H1 (cell line): Measurements from ENCODE around the gene EDC3. TPM values are rescaled to one million over a fixed set of nuclear protein-coding genes. Genes with fewer than 3 reads are reported as not detected.

Experiments used
- CTCF ChIA-PET: fragments of 300-600 bp; sonication (Branson Sonifier 250); formaldehyde crosslinking; loops from one replicate; lab custom pipeline; 2021; ENCODE audit not compliant: partially characterized antibody; lab: Charles Lee
- POLR2A ChIA-PET: fragments of 300-600 bp; sonication (Branson Sonifier 250); formaldehyde crosslinking; loops from one replicate; lab custom pipeline; 2021; ENCODE audit warnings: inconsistent platforms; ENCODE audit not compliant: partially characterized antibody; lab: Charles Lee
- DNase-seq, 2 experiments: peaks; one replicate each; pipeline versions ENCODE4 v3.0.0 to v3.0.0-alpha.2; 2010 to 2022; ENCODE audit warnings: low spot score in 2 of 2, low read depth in 1 of 2, mixed read lengths in 1 of 2
- FAIRE-seq: peaks from 2 replicates; lab custom pipeline; 2011; peaks lifted over from hg19 to GRCh38; lab: Jason Lieb, UNC
- H2AFZ ChIP-seq: 2 replicates; pipeline ENCODE4 v1.8.1; 2012; ENCODE audit warnings: low read length, inconsistent platforms
- H2AK5ac ChIP-seq: 2 replicates; pipeline ENCODE4 v1.6.1; 2013; ENCODE audit warnings: low read depth, low read length
- H2BK120ac ChIP-seq: replicated peaks from 2 replicates; pipeline ENCODE3; 2013; ENCODE audit warnings: low read depth, low read length, inconsistent platforms
- H2BK12ac ChIP-seq: 2 replicates; pipeline ENCODE4 v1.6.1; 2013; ENCODE audit warnings: low read depth, low read length
- H2BK15ac ChIP-seq: 2 replicates; pipeline ENCODE4 v1.6.1; 2013; ENCODE audit warnings: low read length
- H2BK20ac ChIP-seq: 2 replicates; pipeline ENCODE4 v1.6.1; 2013; ENCODE audit warnings: low read length
- H2BK5ac ChIP-seq: 2 replicates; pipeline ENCODE4 v1.6.1; 2013; ENCODE audit warnings: low read depth, low read length
- H3K14ac ChIP-seq: 2 replicates; pipeline ENCODE4 v1.6.1; 2013; ENCODE audit warnings: inconsistent platforms; ENCODE audit not compliant: insufficient read length
- H3K18ac ChIP-seq: 2 replicates; pipeline ENCODE4 v1.6.1; 2013; ENCODE audit warnings: low read length; ENCODE audit errors: extremely low read depth
- H3K23ac ChIP-seq: 2 replicates; pipeline ENCODE4 v1.6.1; 2013; ENCODE audit warnings: inconsistent platforms; ENCODE audit not compliant: insufficient read length
- H3K23me2 ChIP-seq: 2 replicates; pipeline ENCODE4 v1.6.1; 2013; ENCODE audit warnings: low read depth, low read length
- H3K27ac ChIP-seq: 2 replicates; pipeline ENCODE4 v1.6.1; 2011; ENCODE audit warnings: low read depth, low read length, inconsistent platforms
- H3K27me3 ChIP-seq, 4 experiments: replicated peaks in 1 of 4; 1 replicate in 1 of 4; 2 replicates in 3 of 4; pipeline versions ENCODE4 v1.6.1 to v1.8.1; 2011 to 2013; ENCODE audit warnings: low read length in 3 of 4, mild to moderate bottlenecking in 3 of 4, inconsistent platforms in 2 of 4, mixed read lengths in 2 of 4, moderate library complexity in 1 of 4; ENCODE audit not compliant: control insufficient read depth in 3 of 4, insufficient read depth in 3 of 4; ENCODE audit errors: extremely low read depth in 1 of 4
- H3K36me3 ChIP-seq, 4 experiments: 2 replicates each; pipeline versions ENCODE4 v1.6.1 to v1.8.1; 2011 to 2013; ENCODE audit warnings: mild to moderate bottlenecking in 4 of 4, low read length in 3 of 4, moderate library complexity in 2 of 4, control low read depth in 1 of 4, inconsistent platforms in 1 of 4; ENCODE audit not compliant: insufficient read depth in 4 of 4, control insufficient read depth in 2 of 4
- H3K4ac ChIP-seq: replicated peaks from 2 replicates; pipeline ENCODE3; 2013; ENCODE audit warnings: low read length, low read depth, mixed read lengths, inconsistent platforms; ENCODE audit not compliant: insufficient read length
- H3K4me1 ChIP-seq, 4 experiments: replicated peaks in 1 of 4; 1 replicate in 1 of 4; 2 replicates in 3 of 4; pipeline versions ENCODE4 v1.6.1 to v1.8.1; 2011 to 2013; ENCODE audit warnings: low read length in 3 of 4, inconsistent platforms in 2 of 4, mixed read lengths in 1 of 4; ENCODE audit not compliant: insufficient read depth in 4 of 4, control insufficient read depth in 3 of 4
- H3K4me2 ChIP-seq, 2 experiments: 2 replicates each; pipeline versions ENCODE4 v1.6.1 to v1.8.1; 2011 to 2013; ENCODE audit warnings: low read depth in 2 of 2, low read length in 2 of 2, control low read depth in 1 of 2, inconsistent platforms in 1 of 2, mild to moderate bottlenecking in 1 of 2; ENCODE audit not compliant: insufficient read depth in 1 of 2
- H3K4me3 ChIP-seq, 4 experiments: fragments of 200-600, 300-600 bp in 1 of 4; sonication (generic), shearing (Covaris generic), sonication (Bioruptor Twin) in 1 of 4; 2 replicates each; pipeline versions ENCODE4 v1.5.1 to v1.8.1; 2011 to 2016; ENCODE audit warnings: low read length in 4 of 4, low read depth in 3 of 4, control low read depth in 2 of 4, inconsistent platforms in 2 of 4, mild to moderate bottlenecking in 2 of 4, mixed read lengths in 1 of 4, moderate library complexity in 1 of 4; ENCODE audit not compliant: insufficient read depth in 2 of 4; ENCODE audit errors: extremely low read depth in 1 of 4
- H3K56ac ChIP-seq: replicated peaks from 2 replicates; pipeline ENCODE3; 2013; ENCODE audit warnings: low read depth, mild to moderate bottlenecking, mixed read lengths, low read length, inconsistent platforms; ENCODE audit not compliant: insufficient read length
- H3K79me1 ChIP-seq: 2 replicates; pipeline ENCODE4 v1.6.1; 2013; ENCODE audit warnings: low read depth, low read length, control low read depth
- H3K79me2 ChIP-seq, 2 experiments: 2 replicates each; pipeline versions ENCODE4 v1.6.1 to v1.8.1; 2012 to 2013; ENCODE audit warnings: low read length in 2 of 2, mild to moderate bottlenecking in 2 of 2, inconsistent platforms in 1 of 2; ENCODE audit not compliant: insufficient read depth in 2 of 2, control insufficient read depth in 1 of 2
- H3K9ac ChIP-seq, 4 experiments: replicated peaks in 1 of 4; 1 replicate in 1 of 4; 2 replicates in 3 of 4; pipeline versions ENCODE4 v1.6.1 to v1.8.1; 2011 to 2013; ENCODE audit warnings: low read depth in 3 of 4, low read length in 3 of 4, control low read depth in 2 of 4, mild to moderate bottlenecking in 2 of 4, moderate library complexity in 2 of 4, inconsistent platforms in 1 of 4; ENCODE audit errors: extremely low read depth in 1 of 4
- H3K9me3 ChIP-seq, 2 experiments: 2 replicates each; pipeline versions ENCODE4 v1.6.1 to v1.8.1; 2012 to 2013; ENCODE audit warnings: mild to moderate bottlenecking in 2 of 2, moderate library complexity in 2 of 2, control low read depth in 1 of 2, inconsistent platforms in 1 of 2, low read depth in 1 of 2, low read length in 1 of 2, mixed read lengths in 1 of 2; ENCODE audit not compliant: insufficient read depth in 2 of 2
- H4K20me1 ChIP-seq, 2 experiments: replicated peaks in 1 of 2; 2 replicates each; pipeline versions ENCODE3 to v1.8.1; 2011 to 2013; ENCODE audit warnings: inconsistent platforms in 2 of 2, low read length in 2 of 2, mild to moderate bottlenecking in 1 of 2; ENCODE audit not compliant: insufficient read depth in 2 of 2, control insufficient read depth in 1 of 2
- H4K5ac ChIP-seq: 2 replicates; pipeline ENCODE4 v1.6.1; 2013; ENCODE audit warnings: low read length, low read depth, mixed read lengths, inconsistent platforms; ENCODE audit not compliant: insufficient read length
- H4K8ac ChIP-seq: 2 replicates; pipeline ENCODE4 v1.8.0; 2013; ENCODE audit warnings: mild to moderate bottlenecking, moderate library complexity, low read length, inconsistent platforms; ENCODE audit not compliant: insufficient read depth; ENCODE audit errors: extremely low read depth
- H4K91ac ChIP-seq: replicated peaks from 2 replicates; pipeline ENCODE3; 2013; ENCODE audit warnings: low read length, mixed read lengths, inconsistent platforms; ENCODE audit not compliant: insufficient read length
- CBX5 ChIP-seq: fragments of 300-800, 300-1000 bp; sonication (generic); IDR thresholded peaks from 2 replicates; pipeline ENCODE4 v1.7.1; 2016; ENCODE audit warnings: antibody characterized with exemption, low read length, low read depth
- EZH2 ChIP-seq: fragments of 200-600 bp; sonication (generic); IDR thresholded peaks from 2 replicates; pipeline ENCODE4 v1.7.1; 2012; ENCODE audit warnings: low read depth, mild to moderate bottlenecking, moderate library complexity, low read length, inconsistent platforms; ENCODE audit not compliant: severe bottlenecking
- RFX5 ChIP-seq: IDR thresholded peaks from 2 replicates; pipeline ENCODE4 v1.6.1; 2011; ENCODE audit warnings: low read depth, low read length, improper control_type of control experiment, borderline replicate concordance
- SIX5 ChIP-seq: IDR thresholded peaks from 2 replicates; pipeline ENCODE4 v1.6.1; 2011; ENCODE audit warnings: mild to moderate bottlenecking, low read depth, low read length
- TCF12 ChIP-seq: IDR thresholded peaks from 2 replicates; pipeline ENCODE4 v1.6.1; 2011; ENCODE audit warnings: low read depth, mild to moderate bottlenecking, low read length
- TEAD4 ChIP-seq: IDR thresholded peaks from 2 replicates; pipeline ENCODE4 v1.6.1; 2012; ENCODE audit warnings: low read depth, low read length, inconsistent platforms, mixed read lengths
- WGBS, 2 experiments: shearing (Covaris generic) in 1 of 2; methylation state at CpG; one replicate each; pipeline versions ENCODE4 v1.1.6 to v1.1.7; 2013 to 2015; ENCODE audit warnings: low lambda C conversion rate in 2 of 2, mixed read lengths in 2 of 2, inconsistent platforms in 1 of 2, low coverage in 1 of 2, missing lambda C conversion rate in 1 of 2; ENCODE audit not compliant: insufficient replicate concordance in 2 of 2, insufficient coverage in 1 of 2, insufficient read length in 1 of 2; ENCODE audit errors: extremely low coverage in 1 of 2, missing lambda C conversion rate in 1 of 2; 5-methylcytosine and 5-hydroxymethylcytosine counted together
- polyA plus RNA-seq, 7 experiments: library from polyadenylated mRNA; depleted of rRNA in 3 of 7; stranded (reverse) in 5 of 7; unstranded in 2 of 7; fragments of >200 nt in 5 of 7; fragments of 200-250 nt in 2 of 7; gene quantifications; 1 replicate in 5 of 7; 2 replicates in 1 of 7; 4 replicates in 1 of 7; pipeline versions ENCODE4 v1.2.1 to v1.2.3, GENCODE V29; 2011 to 2013; ENCODE audit warnings: missing spikeins in 2 of 7, mixed read lengths in 2 of 7
- total RNA-seq: library from RNA; stranded (reverse); fragmentation: NEBNext Ultra II Directional; extraction: Animal tissue kit (Norgen Biotek cat#: 25700); gene quantifications from 2 replicates; pipeline ENCODE4 v1.2.1, GENCODE V29; 2021

The EDC3 gene
- total and polyA plus RNA-seq, 2 of the 8 experiments (the other 6 are each of a cell fraction or from before 2014, with no cell fraction given), result 45.0 to 50.8 TPM

GRCh38 chr15:74676801-74677200 lies 19.0 kb downstream of the EDC3 start:
- Histone ChIP-seq H3K4me1 (no peaks in the 10 kb centered on the region), H4K91ac (no peak overlapping the region), H4K5ac (no peak overlapping the region), H4K20me1 (peaks cover 2 to 5% of the 10 kb centered on the region in 2 experiments), H2BK12ac (no peak overlapping the region), H2BK15ac (no peak overlapping the region), H3K79me1 (no peaks in the 10 kb centered on the region; the same call in 1 of the 2 replicates), H2BK20ac (no peak overlapping the region), H3K9me3 (no peaks in the 10 kb centered on the region), H2BK120ac (no peak overlapping the region), H3K56ac (no peak overlapping the region), H3K9ac (no peak overlapping the region), H3K27me3 (no peaks in the 10 kb centered on the region), H3K79me2 (peaks cover 0 to 34% of the 10 kb centered on the region in 2 experiments; a peak in 2 of 4 replicates), H3K27ac (no peak overlapping the region), H3K4me2 (no peak overlapping the region), H3K18ac (no peak overlapping the region), H3K4ac (no peak overlapping the region), H3K14ac (no peak overlapping the region), H4K8ac (no peak overlapping the region), H3K4me3 (no peak overlapping the region), H2BK5ac (no peak overlapping the region), H3K23ac (no peak overlapping the region), H3K23me2 (no peaks in the 10 kb centered on the region), H2AFZ (no peak overlapping the region), H2AK5ac (no peak overlapping the region), H3K36me3 (peaks cover 0 to 6% (median 2%) of the 10 kb centered on the region in 4 experiments; a peak in 4 of 8 replicates)
- no peak for FAIRE-seq
- CTCF ChIA-PET, result no interaction called here
- WGBS, 2 experiments, result 89% methylated on average over 6 of the region's 7 CpGs; no CpG with 5 or more reads in 1 of the 2 experiments
- no peak for DNase-seq
- POLR2A ChIA-PET, result interaction anchor here (2.1 kb wide), 1 partner anchor 19 kb away, joined by 7 read pairs; the partner anchor contains the start of gene EDC3
- no peak for TF ChIP-seq SIX5
- no peak for TF ChIP-seq RFX5
- TF ChIP-seq TEAD4, result no peak
- no peak for TF ChIP-seq TCF12
- TF ChIP-seq CBX5, result no peak
- TF ChIP-seq EZH2, result no peak
